HT1080 (cell line): Measurements from ENCODE around the gene C11orf16. TPM values are rescaled to one million over a fixed set of nuclear protein-coding genes. Genes with fewer than 3 reads are reported as not detected.
"Not testable (repeated sequence)": the region's sequence is repeated elsewhere in the genome, so short reads cannot be mapped to it uniquely, and the experiment has no call there.

ENCODE experiments used
- DNase-seq: peaks from one replicate; pipeline ENCODE4 v3.0.0-alpha.2; 2015; ENCODE audit warnings: low read depth
- total RNA-seq: library from RNA; depleted of rRNA; stranded (reverse); fragments of >200 nt; shearing (Covaris generic); gene quantifications from 2 replicates; pipeline ENCODE4 v1.2.3, GENCODE V29; 2014

Gene C11orf16
- total RNA-seq, 1 experiment from 2014 or later: not detected

DNA sequence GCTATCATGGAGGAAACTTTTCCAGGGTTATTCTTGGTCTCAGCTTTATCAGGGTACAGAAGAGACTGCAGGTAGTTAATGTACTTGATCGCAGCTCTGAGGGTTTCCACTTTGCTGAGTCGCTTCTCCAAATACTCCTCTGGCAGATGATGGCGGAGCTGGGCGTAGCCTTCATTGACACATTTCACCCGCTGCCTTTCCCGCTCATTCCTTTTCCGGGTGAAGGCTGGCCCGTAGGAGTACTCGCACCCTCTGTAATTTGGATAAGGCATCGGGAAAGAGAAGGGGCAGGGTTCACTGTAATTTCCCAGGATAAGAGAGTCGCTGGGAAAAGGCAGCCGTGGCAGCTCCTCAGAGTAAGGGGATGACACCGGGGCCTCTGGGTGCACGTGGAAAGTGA lies 4.9 kb upstream of the C11orf16 start:
- DNase-seq: no peak

DNA sequence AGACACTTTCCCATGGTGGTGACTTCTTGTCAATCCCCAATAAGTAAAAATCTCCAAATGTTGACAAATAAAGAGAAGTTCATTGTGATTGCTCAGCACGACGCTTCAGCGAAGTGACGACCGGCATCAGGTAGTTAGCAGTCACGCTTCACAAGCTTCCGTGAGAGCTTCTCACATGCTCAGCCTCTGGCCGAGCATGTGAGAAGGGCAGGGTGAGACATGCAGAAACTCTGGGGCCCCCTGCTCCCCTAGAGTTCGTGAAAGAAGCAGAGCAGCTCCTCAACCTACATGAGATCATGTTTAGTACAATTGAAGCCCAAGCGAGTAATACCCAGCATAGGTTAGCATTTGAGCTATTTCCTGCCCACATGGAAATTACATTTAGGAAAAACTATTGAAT lies 4.4 kb upstream of the C11orf16 start:
- no peak for DNase-seq

DNA sequence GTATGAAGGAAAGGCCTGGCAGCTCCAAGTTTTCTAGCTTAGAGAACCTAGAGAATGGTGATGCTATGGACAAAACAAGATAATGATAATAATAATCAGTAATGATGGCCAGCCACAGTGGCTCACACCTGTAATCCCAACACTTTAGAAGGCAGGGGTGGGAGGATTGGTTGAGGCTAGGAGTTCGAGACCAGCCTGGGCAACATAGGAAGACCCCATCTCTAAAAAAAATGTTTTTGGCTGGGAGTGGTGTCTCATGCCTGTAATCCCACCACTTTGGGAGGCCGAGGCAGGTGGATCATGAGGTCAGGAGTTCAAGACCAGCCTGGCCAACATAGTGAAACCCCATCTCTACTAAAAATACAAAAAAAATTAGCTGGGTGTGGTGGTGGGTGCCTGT lies 3.0 kb upstream of the C11orf16 start:
- not testable (repeated sequence) for DNase-seq

DNA sequence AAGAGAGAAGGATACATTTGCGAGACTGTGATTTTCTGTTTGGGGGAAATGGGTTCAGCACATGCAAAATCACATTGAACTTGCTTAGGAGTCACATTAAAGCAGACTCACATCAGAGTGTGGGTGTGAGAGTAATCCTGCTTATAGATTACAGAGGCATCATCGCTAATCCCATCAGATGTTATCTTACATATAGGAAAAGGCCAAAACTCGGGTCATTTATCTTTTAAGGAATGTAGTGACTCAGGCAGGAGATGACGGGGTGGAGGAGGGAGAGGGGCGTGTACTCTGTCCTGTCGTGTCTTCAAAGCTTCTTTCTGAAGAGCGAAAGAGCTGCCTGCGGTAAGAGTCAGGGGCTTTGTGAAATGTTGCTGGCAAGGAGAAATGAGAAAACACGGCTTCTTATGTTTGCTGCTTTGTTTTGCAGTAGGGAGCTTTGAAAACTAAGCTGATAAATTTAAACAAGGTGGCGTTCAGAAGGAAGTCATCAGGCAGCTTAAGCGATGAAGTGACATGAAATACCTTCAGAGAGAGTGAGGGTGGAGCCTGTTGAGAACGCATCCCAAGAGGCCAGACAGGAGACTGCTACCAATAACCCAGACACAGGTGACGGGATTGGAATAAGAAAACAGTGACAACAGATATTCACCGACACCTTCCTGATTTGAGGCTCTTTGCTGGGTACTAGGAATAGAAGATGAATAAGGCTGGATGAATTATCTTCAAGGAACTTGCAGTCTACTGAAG lies 2.2 kb upstream of the C11orf16 start:
- peak; percentile 69 for DNase-seq

DNA sequence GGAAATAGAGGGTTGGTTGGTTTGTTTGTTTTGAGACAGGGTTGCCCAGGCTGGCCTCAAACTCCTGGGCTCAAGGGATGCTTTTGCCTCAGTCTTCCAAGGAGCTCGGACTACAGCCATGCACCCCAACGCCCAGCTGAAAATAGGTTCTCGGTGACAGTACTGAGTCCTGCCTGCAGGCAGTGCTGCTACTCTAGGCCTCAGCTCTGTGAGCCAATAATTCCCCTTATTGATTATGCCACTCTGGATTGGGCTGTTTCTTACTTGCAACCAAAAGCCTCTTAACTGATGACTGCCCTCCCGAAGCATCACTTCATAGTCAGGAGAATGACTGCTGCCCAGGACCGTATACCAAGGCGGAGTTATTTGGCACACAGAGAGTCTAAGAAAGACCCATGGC lies 1.2 kb upstream of the C11orf16 start:
- no peak for DNase-seq

DNA sequence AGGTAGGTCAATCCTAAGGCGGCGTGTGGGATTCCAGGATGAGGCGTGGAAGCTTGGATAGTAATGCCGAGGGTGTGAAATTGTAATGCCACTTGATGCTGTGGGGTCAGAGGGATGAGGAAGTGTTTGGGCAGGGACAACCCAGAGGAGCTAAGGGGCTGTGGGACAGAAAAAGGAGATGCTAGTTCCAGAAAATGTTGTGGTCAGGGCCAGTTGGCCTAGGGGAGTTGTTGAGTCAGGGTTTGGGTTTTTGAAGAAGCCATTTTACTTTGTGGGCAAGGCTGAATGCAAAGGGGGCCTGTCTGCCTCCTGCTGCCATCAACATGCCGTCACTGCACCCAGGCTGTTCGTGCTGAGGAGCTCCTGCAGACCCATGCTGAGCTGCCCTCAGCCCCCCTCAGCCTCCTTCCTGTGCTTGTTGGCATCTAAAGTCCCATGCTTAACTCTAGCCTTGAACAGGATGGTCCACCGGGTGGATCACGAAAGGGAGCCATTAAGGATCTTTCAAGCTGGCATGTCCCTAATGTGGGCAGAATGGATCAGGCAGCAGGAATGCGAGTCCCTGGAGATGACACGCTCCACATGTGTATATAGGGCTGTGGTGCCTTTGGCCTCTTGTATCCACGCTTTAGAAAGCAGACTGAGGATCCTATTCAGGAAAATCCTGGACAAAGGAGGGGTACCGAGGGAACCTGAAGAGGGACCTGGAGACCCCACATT lies 2.1 kb downstream of the C11orf16 start:
- DNase-seq: no peak

DNA sequence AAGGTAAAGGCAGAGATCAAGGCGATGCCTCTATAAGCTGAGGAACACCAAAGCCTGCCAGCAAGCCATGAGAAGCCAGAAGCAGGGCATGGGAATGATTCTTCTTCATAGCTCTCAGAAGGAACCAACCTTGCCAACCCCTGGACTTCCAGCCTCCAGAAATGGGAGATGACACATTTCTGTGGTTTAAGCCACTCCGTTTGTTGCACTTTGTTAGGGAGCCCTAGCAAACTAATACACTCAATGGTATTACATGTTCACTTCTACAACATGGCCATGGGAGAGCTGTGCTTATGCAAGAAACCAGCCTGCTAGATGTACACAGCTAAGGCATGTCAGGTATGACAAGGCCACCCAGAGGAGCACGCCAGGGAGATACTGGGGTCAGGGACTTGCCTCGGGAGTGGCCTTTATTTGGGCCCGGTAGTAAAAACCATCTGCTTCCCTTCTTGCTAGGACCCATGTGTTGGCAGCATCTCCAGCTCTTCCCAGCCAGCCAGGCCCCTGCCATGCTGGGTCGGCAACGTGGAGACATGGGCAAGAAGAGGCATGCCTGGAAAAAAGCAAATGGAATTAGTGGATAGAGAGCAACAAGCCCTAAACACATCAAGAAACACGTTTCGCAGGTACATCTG lies 3.6 kb downstream of the C11orf16 start:
- peak; percentile 46 for DNase-seq

DNA sequence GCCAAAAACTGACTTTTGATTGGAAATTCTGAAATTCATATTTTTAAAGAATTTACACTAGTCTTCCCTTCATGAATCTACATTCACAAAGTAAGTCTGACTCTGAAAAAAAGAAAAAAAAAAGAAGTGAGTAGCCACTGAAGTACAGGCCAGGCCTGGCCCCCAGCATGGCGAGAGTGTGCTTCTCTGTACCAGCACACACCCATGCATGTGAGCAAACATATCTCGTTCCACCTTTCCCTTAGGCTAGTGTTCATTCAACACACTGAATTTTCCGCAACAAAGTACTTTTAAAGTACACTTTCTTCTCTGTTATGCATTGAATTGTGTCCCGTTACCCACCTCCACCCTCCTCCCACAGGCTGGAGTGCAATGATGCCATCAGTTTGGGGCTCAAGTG lies 4.5 kb downstream of the C11orf16 start:
- no peak for DNase-seq

DNA sequence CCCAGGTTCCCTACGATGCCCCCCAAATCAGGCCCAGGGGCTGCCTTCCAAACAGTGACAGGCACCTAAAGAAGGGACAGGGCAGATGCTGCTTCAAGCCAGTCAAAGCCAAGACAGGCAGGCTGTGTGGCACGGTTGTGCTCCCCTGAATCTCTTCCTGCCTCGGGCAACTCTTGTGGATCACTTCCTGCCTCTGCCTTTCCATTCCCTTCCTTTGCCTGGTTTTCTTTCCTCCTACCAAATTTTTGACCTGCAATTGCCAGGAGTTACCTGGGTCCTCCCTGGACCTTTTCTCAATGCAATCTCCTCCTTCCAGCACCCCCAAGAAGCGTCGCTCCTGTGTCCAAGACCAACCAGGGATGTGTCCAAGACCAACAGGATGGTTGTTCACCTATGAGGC lies 5.5 kb downstream of the C11orf16 start:
- DNase-seq: no peak

DNA sequence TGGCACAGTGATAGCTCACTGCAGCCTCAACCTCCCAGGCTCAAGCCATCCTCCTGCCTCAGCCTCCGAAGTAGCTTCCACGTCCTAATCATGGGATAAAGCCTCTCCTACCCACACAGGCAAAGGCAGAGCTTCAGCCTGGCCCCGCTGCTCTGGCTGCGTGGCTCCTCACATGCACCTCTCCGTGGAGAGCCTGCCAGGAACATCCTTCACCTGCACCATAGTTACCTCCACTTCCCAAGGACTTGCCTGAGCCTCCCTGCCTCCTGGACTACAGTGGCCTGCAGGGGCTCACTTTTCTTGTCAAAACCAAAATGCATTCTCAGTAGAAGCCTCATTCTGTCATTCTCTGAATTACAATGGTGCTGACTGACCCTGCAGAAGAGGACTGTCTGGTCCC lies 6.5 kb downstream of the C11orf16 start:
- DNase-seq: no peak

DNA sequence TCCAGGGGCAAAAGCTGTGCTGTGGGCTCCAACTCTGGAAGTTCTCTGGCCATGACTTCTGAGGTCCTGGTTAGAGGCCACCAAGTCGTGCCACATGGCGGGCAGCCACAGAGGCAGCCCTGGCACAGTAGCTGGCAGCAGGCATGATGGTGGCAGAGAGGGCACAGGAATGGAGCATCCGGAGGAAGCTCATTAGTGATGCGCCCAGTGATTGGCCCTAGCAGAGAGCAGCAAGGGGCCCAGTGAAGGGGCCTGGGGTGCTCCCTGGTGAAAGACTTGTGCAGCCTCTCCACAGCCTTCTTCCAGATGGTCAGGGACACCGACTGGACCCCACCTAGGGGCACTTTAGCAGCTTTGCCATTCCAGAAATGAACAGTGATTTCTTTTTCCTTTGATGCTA lies 7.0 kb downstream of the C11orf16 start:
- DNase-seq: no peak

DNA sequence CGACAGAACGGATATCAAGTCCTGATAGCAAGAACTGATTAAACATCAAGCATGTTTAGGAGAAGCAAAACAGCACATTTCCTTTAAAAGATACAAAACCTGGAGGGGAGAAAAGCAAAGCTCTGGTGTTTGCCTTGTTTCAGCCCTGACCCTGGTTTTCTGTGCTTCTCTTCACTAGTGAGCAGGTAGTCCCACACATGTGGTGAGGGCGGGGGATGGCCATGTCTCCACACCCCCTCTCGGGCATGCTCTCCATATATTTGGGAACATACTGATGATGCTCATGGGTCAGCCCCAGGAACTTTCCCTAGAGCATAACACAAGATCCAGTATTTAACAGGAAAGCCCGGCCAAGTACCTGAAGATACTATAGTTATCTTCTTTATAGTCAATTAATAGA lies 10.1 kb downstream of the C11orf16 start:
- no peak for DNase-seq

DNA sequence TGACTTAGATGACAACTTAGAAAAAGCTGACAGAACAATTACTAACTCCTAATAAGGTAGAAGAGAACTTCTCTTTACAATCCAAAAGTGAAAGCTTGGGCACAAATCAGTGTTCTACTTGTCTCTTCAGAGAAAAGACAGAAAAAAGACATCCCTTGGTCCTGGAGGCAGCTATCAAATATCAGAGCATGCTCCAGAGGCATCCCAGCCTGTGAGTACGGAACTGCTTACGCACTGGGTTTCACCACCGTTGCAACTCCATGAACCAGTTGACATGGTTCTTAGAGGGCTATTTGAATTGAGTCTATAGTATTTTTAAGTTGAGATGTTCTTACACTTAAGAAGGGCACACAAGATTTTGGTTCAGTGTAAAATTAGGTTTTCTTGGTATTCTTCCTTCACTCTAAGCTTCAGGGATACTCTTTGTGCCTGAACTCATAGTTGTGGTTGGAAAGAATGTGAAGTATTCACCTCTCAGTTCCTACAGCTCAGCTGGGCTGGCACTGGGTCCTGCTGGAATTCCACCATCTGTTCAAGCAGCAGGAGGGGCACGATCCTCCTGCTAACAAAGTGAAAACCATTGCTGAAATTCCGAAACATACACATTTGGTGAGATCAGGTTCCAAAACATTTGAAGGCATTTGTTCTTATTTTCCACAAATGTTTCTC lies 15.5 kb downstream of the C11orf16 start:
- DNase-seq: peak; percentile 84

DNA sequence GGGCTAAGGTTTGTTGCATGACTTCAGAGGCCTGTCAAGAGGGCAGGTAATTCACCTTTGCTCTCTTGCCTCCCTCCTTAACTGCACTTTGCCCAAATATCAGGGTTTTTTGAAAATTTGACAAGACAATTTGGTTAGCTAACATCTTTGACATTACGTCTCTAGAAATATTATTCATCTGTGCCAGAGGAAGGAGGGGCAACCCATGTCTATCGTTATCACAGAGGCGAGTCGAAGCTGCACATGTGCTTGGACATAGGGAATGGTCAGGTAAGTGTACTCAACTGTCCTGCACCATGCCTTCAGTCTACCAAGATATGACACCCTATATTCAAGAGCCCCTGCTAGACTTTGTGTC lies 18.1 kb downstream of the C11orf16 start:
- no peak for DNase-seq

DNA sequence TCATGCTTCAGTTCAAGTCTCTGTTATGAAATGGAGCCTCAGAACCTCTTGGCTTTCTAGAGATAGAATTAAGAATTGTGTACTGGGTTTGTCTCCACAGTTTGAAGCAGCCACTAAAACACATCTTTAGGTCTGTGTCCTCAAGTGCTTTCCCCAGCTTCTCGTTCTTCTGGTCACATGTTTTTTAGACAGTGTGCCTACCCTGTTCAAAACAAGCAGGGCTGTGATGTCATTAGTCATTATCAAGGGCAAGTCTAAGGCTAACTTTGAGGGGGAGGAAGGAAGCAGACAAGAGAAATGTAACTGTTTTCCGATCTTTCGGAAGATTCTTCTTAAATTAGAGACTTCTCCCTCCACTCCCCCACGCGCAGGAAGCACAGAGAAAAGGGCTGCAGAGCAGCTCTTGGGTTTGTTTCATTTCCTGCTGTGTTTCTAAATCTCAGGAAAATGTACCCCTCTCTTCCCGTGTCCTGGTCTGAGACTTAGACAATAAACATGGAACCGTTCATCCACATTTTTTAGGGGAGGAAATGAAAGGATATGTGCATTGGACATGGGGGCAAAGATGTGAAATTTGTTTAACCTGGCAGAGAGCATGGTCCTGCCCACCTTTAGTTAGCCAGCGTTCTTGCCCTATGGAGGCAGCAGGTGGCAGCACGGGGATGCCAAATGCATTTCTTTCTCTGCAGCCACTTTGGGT lies 18.6 kb downstream of the C11orf16 start:
- peak; percentile 47 for DNase-seq

DNA sequence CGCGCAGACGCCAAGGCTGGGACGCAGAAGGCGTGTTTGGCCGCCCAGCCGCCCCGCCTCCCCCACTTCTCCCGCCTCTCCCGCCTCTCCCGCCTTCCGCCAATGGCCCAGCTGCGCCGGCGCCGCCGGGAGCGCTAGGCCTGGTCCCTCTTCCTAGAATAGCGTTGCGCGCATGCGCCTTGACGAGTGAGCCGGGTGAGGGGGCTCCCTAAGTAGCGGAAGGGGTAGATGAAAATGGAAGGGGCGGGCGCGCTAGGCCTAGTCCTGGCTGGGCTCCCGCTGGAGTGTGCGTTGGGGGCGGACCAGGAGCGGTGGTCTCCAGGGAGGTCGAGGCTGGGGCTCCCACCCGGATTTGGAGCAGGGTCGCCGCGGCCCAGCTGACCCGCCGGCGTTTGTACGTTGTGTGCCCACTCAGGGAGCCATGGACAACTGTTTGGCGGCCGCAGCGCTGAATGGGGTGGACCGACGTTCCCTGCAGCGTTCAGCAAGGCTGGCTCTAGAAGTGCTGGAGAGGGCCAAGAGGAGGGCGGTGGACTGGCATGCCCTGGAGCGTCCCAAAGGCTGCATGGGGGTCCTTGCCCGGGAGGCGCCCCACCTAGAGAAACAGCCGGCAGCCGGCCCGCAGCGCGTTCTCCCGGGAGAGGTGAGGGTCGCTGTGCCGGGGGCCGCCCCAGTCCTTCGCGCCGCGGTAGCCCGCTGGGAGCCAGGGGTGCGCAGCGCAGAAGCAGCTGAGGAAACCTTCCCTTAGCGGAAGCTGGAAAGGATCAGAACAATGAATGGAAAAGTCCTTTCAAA lies 21.5 kb downstream of the C11orf16 start, which contains the start of gene AKIP1:
Gene AKIP1 (plus strand): TSS at position 161 of the 795 bp plus-strand sequence. CDS start 261 bp downstream, at position 422.
- DNase-seq: peak; percentile 90

DNA sequence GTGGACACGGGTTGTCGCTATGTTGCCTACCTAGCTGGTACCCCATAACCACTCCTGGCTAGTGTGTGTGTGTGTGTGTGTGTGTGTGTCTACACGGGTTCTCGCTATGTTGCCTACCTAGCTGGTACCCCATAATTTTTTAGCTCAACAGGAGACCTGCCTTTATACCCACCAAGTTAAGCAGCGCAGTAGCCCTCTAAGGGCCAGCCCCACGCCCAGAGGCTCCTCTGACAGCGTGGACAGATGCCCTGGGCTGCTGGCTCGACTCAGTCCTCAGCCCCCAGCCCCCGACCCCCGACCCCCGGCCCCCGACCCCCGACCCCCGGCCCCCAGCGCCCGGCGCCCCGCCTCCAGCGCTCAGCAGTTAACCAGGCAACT lies 22.1 kb downstream of the C11orf16 start:
- DNase-seq: no peak

DNA sequence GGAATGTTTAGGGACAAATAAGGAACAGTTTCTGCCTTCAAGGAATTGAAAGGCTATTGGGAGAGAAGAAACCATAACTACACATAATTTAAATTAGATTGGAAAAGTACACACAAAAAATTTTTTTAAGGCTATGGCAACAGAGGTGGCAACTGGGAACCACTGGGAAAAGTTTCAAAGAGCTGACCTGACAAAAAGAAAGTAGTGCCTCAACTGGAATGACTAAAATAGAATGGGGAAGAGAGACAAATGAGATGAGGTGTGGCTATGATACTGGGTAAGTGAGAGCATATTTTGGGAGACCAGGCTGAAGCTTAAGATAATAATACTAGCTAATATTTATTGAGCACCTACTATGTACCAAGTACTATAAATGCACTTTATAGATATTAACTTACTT lies 24.6 kb downstream of the C11orf16 start:
- DNase-seq: no peak

DNA sequence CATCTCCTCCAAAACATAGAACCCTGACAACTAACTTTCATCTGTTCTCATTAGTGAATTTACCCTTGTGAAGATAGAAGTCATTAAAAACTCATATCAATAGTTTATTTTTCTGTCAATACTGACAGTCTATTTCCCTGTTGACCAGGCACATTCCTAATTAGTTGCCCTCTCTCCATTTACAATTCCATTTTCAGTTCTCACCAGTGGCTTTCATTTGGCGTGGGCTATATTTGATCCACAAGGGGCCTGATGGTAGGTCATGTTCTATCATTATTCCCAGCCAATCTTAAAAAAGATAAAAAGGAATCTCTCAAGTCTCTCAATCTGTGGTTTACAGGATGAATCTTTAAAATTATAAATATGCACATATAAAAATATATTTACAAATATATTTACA lies 25.6 kb downstream of the C11orf16 start:
- no peak for DNase-seq

DNA sequence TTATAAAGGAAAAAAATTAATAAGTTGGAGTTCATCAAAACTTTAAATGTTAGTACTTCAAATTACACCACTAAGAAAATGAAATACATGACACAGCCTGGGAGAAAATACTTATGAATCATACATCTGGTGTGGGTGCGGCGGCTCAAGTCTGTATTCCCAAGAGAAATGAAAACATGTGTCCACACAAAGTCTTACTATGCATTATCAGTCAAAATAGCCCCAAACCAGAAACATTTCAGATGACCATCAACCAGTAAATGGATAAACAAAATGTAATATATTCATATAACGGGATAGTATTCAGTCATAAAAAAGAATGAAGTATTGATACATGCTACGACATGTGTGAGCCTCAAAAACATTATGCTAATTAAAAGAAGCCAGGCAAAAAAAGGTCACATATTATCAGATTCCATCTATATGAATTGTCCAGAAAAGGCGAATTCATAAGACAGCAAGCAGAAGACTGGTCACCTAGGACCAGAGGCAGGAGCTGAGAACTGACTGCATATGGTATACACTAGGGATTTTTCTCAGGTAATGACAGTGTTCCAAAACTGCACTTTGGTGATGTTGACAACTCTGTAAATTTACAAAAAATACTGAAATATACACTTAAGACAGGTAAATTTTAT lies 27.1 kb downstream of the C11orf16 start:
- peak; percentile 72 for DNase-seq
